Left renal pelvis (tissue), 4 donors: ENCODE results near the gene DUSP10. TPM values are rescaled to one million over a fixed set of nuclear protein-coding genes. Genes with fewer than 3 reads are reported as not detected.

Source experiments
- DNase-seq, 4 donors: peaks; one replicate each; pipeline ENCODE4 v3.0.0-alpha.2; 2013; ENCODE audit warnings: low read depth in 4 of 4, low spot score in 3 of 4
- polyA plus RNA-seq, 4 donors: library from polyadenylated mRNA; unstranded; fragments of 120-200 nt; gene quantifications; one replicate each; pipeline ENCODE4 v1.2.1, GENCODE V29; 2013; ENCODE audit not compliant: insufficient read length in 4 of 4

The DUSP10 gene
- polyA plus RNA-seq, 4 donors: 2.6 to 6.3 (median 3.2) TPM

DNA sequence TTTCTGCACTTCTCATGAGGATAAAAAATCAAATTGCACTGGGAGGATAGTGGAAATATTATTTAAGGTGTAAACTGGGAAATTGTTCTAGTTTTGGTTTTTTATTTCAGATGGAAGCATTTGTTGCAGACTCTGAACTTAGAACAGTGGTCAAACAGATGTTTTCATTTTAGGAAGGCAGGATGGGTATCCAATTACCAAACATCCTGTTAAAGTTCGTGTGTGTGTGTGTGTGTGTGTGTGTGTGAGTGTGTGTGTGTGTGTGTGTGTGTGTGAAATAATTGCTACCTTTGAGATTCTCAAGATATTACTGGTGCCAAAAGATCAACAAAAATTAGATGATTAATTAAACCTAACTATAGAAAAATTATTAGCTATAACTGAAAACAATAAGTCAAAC is 24.3 kb upstream of the DUSP10 start:
- no peak for DNase-seq

DNA sequence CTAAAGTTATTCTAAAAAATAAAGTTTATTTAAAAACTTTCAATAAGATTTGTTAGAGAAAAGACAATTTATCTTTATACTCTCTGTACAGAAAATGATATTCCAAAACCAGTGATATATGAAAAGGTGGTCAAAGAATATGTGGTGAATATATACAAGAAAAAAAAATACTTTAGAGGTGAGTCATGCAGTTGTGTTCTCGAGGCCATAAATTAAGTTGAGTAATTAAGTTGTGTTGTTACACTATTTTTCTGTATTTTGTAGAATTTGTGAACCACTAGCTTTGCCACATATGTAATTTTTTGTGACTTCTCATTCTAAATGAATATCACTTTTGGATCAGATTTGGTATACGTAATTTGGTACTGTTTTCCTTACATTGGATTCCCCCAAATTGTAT is 23.6 kb upstream of the DUSP10 start:
- no peak for DNase-seq

DNA sequence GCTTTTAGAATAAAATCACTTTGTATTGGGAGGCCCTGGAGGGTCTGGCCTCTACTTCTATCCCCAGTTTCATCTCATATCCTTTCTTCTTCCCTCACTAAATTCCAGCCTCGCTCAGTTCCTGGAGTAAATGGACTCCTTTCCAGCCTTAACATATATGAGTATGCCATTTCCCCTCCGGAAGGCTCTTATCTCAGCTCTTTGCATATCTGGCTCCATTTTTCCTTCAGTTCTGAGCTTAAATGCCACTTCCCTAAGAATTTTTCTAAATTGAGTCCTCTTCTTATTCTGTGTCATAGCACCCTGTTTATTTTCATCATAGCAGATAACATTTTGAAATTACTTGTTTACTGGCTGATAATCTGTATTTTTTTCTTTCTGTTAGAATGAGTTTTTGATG is 20.2 kb upstream of the DUSP10 start:
- no peak for DNase-seq

DNA sequence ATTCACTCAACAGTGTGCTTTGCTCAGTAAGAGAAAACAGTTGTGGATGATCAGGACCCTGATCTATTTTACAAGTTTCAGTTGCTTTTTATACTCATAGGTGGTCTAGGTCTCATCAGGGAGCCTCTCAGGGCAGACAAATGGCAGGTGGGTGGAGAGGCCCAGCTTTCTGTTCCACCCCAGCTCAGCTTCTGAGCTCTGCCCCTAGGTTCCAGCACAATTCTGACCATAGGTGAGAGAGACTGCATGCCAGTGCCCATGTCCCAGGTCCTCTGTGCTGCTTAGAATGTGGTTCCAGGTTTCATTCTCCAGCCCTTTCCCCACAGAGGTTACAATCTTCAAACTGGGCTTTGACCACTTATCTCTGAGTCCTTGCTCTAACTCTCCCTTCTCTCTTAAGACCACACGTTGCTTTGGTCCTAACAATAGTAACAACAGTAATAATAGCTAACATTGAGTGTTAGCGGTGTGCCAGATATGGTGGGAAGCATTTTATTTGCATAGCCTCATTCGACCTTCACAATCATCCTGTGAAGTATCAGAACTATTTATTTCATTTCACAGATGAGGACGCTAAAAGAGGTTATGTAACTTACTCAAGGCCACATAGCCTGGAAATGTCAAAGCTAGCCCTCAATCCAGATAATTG is 19.6 kb upstream of the DUSP10 start:
- DNase-seq: no peak

GRCh38 chr1:221760911-221761310 is 19.0 kb upstream of the DUSP10 start:
- DNase-seq: no peak

DNA sequence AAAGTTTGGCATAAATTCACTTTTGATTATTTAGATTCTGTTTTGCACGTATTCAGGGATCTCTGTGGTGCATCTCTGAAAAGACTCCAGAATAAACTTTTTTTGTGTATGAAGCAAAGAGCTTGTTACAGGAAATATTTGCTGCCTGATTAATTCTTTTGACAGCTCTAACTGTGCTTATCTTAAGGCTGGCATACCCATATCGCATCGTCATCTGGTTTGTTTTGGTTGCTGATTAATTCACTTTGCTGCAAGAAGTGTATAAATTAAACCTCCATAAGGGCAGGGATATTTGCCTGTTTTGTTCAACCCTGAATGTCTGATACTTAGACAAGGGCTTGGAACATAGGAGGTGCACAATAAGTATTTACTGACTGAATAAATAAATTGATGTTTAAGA is 17.5 kb upstream of the DUSP10 start:
- DNase-seq: no peak

DNA sequence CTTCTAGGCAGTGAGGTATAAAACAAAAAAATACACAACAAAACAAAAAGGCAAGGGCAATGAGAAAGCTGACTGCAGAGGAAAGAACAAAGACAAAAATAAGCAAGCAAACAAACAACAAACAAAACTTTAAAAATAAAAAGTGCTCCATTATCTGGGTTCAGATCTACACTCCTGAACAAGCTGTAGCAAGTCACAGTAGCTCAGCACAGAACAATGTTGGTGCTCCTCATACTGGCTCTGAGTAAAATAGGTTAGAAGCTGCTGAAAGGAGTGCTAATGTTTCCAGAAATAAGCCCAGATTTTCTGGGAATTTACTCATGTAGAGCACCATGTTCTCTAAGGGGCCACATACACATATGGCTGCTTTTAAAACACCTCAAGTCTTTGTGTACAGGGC is 16.6 kb upstream of the DUSP10 start:
- DNase-seq: no peak

GRCh38 chr1:221756830-221757551 is 15.1 kb upstream of the DUSP10 start:
- DNase-seq: no peak

GRCh38 chr1:221753828-221754188 is 11.9 kb upstream of the DUSP10 start:
- no peak for DNase-seq

DNA sequence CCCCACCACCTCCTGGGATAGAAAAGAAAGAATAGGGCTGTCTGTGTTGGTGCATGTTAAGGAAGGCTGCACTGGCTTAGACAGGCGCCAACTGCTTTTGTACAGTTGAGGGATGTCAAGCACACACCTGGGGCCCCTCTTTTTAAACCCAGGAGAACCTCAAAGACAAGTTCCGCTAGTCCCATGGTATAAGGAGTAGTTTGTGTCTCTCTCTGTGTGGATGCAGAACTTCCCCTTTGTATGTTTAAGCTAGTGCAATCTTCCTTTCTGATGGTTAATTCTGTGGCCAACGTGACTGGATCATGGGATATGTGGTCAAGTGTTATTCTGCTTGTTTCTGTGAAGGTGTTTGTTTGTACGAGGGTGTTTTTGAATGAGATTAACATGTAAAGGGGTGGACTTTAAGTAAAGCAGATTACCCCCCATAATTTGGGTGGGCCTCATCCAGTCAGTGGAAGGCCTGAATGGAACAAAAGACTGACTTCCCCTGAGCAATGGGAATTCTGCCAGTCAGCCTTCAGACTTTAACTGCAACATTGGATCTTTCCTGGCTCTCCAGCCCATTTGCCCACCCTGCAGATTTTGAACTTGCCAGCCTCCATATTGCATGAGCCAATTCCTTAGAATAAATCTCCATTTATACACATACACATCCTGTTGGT is 9.5 kb upstream of the DUSP10 start:
- DNase-seq: no peak

- no peak for DNase-seq
These were observed 7.1 kb upstream of the DUSP10 start for GRCh38 chr1:221748981-221749380.

GRCh38 chr1:221747839-221748238 is 6.0 kb upstream of the DUSP10 start:
- DNase-seq: no peak

- peak in 2 of 4 donors; percentile 23 to 32 for DNase-seq
These were observed 1.7 kb upstream of the DUSP10 start for GRCh38 chr1:221743416-221744208.

- DNase-seq: peak in 2 of 4 donors; percentile 33 to 62
These were observed 896 bp upstream of the DUSP10 start for GRCh38 chr1:221742555-221743415.

GRCh38 chr1:221740993-221741702 is 741 bp downstream of the DUSP10 start:
- DNase-seq: peak in 3 of 4 donors; percentile 26 to 27 (median 26)

GRCh38 chr1:221740369-221740992 is 1.4 kb downstream of the DUSP10 start:
- no peak for DNase-seq

DNA sequence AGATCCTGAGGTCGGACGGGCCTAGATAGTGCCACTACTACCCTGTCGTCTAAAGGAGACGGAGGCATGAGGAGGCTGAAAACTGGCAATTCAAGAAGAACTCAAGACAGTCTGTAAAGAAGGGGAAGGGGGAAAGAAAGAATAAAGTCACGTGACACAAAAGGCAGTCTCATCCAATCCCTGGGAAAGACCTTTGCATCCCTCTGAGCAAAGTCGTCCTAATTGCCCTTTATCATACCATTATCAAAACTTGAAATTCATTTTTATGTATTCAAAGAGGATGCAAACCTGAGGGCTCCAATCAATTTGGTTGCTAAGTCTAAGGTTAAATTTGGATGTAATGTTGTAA is 2.2 kb downstream of the DUSP10 start:
- DNase-seq: no peak

DNA sequence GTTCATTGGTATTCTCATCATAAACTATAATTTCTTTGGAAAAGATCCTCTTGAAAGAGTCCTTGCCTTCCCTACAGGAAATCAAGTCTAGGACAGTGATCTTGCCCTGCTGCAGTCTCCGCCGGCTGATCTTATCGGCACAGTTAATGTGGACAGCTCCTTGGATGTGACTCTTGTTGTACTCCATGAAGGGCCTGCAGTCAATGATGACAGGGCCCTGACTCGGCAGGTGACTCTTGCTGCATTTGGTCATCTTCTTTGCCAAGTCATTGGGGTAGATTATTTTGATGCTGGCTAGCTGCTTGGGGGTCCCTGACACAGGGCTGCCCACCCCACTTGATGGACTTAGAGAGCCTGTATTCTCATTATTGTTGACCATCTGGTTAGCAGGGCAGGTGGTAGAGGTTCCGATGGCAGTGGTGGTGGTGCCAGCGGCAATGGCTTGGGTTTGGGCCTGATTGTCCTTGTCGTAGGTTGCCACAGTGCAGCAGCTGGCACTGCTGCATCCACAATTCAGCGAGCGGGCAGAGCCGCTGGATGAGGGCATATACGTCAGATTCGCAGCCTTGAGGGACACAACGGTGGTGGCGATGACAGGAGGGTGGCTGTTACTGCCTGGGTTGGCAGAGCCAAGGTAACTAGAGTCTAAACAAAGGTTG is 2.7 kb downstream of the DUSP10 start:
- DNase-seq: no peak

DNA sequence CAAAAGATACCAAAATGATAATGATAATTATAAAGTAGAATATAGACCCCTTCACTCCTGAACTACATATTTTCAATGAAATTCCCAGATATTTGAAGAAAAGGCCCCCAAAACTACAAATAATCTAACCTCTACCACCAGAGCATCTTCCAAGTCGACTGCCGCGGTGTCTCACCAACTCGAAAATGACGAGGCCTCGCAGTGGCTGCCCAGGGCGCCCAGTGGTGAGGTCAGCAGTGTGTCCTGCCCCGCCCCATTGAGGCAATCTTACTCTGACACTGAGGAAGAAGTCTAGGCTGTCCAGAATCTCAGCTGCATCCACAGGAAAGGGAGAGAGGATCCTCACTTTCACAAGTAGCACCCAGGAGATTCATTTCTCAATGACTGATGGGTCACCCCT is 5.2 kb downstream of the DUSP10 start:
- DNase-seq: no peak
